HepG2 (cell line): ENCODE results near the gene P2RY1. TPM values are rescaled to one million over a fixed set of nuclear protein-coding genes. Genes with fewer than 3 reads are reported as not detected.

Source experiments
- ZNF749 ChIP-seq: sonication (generic); formaldehyde crosslinking; IDR thresholded peaks from 2 replicates; pipeline ENCODE4 v1.8.0; 2022; ENCODE audit warnings: mild to moderate bottlenecking, missing genetic modification reagents, moderate library complexity, borderline replicate concordance
- polyA plus RNA-seq, 8 experiments: library from polyadenylated mRNA; depleted of rRNA in 3 of 8; stranded (reverse) in 7 of 8; unstranded in 1 of 8; fragments of >200 nt; fragmentation: Illumina TruSeq in 4 of 8; extraction: Trizol in 4 of 8; gene quantifications; 2 replicates each; pipeline versions ENCODE4 v1.2.1 to v1.2.3, GENCODE V29; 2011 to 2016; ENCODE audit warnings: low read depth in 4 of 8, missing spikeins in 1 of 8, mixed read lengths in 1 of 8; ENCODE audit not compliant: insufficient read depth in 1 of 8
- small RNA-seq, 3 experiments: library from RNA; depleted of rRNA; stranded (forward); fragments of <200 nt; gene quantifications; one replicate each; pipeline ENCODE3, GENCODE V24; 2012; ENCODE audit warnings: low read depth in 2 of 3, low replicate concordance in 1 of 3; ENCODE audit not compliant: insufficient read length in 3 of 3, insufficient read depth in 2 of 3
- total RNA-seq, 5 experiments: library from RNA; depleted of rRNA; stranded (reverse); fragments of >200 nt; fragmentation: Illumina TruSeq; extraction: Trizol; gene quantifications; 2 replicates each; pipeline ENCODE4 v1.2.3, GENCODE V29; 2016; ENCODE audit warnings: low read depth in 1 of 5
- TF ChIP-seq, protein P1 (sequence below): sonication (generic); formaldehyde crosslinking; IDR thresholded peaks from 2 replicates; pipeline ENCODE4 v1.5.0; 2020; ENCODE audit warnings: missing genetic modification reagents

Gene P2RY1
- total and polyA plus RNA-seq, 2 of the 13 experiments (the other 11 are each of a cell fraction or from before 2014, with no cell fraction given), result not detected

DNA sequence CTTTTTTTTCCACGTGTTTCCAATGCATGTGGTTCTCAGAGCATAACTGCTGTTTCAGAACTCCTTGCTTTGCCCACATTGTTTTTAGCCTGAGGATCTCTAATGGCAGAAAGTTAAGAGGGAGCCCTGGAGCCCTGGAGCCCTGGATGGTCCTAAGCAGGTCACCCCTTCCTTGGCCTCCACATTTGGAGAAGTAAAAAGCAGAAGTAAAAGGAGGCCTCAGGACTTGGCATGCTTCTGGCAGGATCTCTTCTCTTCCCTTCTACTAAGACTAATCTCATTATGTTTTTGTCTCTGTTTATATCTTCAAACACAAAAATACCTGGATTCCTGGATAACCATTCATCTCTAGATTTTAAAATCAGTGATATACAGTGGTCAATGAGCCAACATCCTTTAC, 50.1 kb downstream of the P2RY1 start (continued):
- TF ChIP-seq, protein P1, sequence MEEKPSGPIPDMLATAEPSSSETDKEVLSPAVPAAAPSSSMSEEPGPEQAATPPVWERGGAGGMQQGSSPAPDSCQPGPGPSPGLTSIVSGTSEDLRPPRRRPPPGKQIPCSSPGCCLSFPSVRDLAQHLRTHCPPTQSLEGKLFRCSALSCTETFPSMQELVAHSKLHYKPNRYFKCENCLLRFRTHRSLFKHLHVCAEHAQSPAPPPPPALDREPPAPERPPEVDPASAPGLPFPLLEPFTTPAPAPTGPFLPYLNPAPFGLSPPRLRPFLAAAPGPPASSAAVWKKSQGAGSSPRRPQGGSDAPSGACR, result no peak
- no peak for TF ChIP-seq ZNF749 (CRISPR knock-in tag)

Small RNA genes within 50 kb of the gene (small RNA-seq; reads per million reads assigned to genes)
- 0 reads per million in 3 experiments for gene ATP5MGP5
